Measurements from ENCODE around the gene UPF1.

Gene UPF1

GRCh38 chr19:18783958-18784785 is 47.6 kb upstream of the UPF1 start (continued):
- TF ChIP-seq, protein P1, sequence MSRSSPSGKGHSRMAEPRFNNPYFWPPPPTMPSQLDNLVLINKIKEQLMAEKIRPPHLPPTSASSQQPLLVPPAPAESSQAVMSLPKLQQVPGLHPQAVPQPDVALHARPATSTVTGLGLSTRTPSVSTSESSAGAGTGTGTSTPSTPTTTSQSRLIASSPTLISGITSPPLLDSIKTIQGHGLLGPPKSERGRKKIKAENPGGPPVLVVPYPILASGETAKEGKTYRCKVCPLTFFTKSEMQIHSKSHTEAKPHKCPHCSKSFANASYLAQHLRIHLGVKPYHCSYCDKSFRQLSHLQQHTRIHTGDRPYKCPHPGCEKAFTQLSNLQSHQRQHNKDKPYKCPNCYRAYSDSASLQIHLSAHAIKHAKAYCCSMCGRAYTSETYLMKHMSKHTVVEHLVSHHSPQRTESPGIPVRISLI (tag by site-specific recombination; IDR thresholded peaks at IDR 0.05) = no peak
- TF ChIP-seq, protein P2, sequence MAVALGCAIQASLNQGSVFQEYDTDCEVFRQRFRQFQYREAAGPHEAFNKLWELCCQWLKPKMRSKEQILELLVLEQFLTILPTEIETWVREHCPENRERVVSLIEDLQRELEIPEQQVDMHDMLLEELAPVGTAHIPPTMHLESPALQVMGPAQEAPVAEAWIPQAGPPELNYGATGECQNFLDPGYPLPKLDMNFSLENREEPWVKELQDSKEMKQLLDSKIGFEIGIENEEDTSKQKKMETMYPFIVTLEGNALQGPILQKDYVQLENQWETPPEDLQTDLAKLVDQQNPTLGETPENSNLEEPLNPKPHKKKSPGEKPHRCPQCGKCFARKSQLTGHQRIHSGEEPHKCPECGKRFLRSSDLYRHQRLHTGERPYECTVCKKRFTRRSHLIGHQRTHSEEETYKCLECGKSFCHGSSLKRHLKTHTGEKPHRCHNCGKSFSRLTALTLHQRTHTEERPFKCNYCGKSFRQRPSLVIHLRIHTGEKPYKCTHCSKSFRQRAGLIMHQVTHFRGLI (tag by site-specific recombination; IDR thresholded peaks at IDR 0.05) = no peak

GRCh38 chr19:18784786-18785120 is 47.0 kb upstream of the UPF1 start:
- H3K9me3 ChIP-seq (ENCODE audit: control insufficient read depth, insufficient read depth, low read depth, low read length) = no peaks in the 10 kb centered on the region
- TF ChIP-seq, protein P3, sequence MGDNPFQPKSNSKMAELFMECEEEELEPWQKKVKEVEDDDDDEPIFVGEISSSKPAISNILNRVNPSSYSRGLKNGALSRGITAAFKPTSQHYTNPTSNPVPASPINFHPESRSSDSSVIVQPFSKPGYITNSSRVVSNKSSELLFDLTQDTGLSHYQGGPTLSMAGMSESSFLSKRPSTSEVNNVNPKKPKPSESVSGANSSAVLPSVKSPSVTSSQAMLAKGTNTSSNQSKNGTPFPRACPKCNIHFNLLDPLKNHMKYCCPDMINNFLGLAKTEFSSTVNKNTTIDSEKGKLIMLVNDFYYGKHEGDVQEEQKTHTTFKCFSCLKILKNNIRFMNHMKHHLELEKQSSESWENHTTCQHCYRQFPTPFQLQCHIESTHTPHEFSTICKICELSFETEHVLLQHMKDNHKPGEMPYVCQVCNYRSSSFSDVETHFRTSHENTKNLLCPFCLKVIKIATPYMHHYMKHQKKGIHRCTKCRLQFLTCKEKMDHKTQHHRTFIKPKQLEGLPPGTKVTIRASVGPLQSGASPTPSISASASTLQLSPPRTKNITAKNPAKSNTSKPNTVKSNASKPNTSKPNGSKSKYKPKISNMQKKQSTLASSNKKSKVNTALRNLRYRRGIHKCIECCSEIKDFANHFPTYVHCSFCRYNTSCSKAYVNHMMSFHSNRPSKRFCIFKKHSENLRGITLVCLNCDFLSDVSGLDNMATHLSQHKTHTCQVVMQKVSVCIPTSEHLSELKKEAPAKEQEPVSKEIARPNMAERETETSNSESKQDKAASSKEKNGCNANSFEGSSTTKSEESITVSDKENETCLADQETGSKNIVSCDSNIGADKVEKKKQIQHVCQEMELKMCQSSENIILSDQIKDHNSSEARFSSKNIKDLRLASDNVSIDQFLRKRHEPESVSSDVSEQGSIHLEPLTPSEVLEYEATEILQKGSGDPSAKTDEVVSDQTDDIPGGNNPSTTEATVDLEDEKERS (tag by site-specific recombination; IDR thresholded peaks at IDR 0.05) = no peak
- TF ChIP-seq ZNF707 (tag by site-specific recombination; IDR thresholded peaks at IDR 0.05) (no peak), ZNF530 (tag by site-specific recombination; IDR thresholded peaks at IDR 0.05; ENCODE audit: low read depth) (no peak), ZNF645 (tag by site-specific recombination; IDR thresholded peaks at IDR 0.05) (no peak), ZNF776 (tag by site-specific recombination; IDR thresholded peaks at IDR 0.05; ENCODE audit: borderline replicate concordance) (no peak), ZNF112 (tag by site-specific recombination; IDR thresholded peaks at IDR 0.05) (no peak), ZNF169 (tag by site-specific recombination; IDR thresholded peaks at IDR 0.05) (no peak), ZNF423 (tag by site-specific recombination; IDR thresholded peaks at IDR 0.05) (no peak), ZNF792 (tag by site-specific recombination; IDR thresholded peaks at IDR 0.05) (no peak), ZNF701 (tag by site-specific recombination; IDR thresholded peaks at IDR 0.05) (no peak), ZNF350 (tag by site-specific recombination; IDR thresholded peaks at IDR 0.05) (no peak)
- TF ChIP-seq, protein P4, sequence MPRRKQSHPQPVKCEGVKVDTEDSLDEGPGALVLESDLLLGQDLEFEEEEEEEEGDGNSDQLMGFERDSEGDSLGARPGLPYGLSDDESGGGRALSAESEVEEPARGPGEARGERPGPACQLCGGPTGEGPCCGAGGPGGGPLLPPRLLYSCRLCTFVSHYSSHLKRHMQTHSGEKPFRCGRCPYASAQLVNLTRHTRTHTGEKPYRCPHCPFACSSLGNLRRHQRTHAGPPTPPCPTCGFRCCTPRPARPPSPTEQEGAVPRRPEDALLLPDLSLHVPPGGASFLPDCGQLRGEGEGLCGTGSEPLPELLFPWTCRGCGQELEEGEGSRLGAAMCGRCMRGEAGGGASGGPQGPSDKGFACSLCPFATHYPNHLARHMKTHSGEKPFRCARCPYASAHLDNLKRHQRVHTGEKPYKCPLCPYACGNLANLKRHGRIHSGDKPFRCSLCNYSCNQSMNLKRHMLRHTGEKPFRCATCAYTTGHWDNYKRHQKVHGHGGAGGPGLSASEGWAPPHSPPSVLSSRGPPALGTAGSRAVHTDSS (tag by site-specific recombination; IDR thresholded peaks at IDR 0.05) = no peak
- TF ChIP-seq, protein P5, sequence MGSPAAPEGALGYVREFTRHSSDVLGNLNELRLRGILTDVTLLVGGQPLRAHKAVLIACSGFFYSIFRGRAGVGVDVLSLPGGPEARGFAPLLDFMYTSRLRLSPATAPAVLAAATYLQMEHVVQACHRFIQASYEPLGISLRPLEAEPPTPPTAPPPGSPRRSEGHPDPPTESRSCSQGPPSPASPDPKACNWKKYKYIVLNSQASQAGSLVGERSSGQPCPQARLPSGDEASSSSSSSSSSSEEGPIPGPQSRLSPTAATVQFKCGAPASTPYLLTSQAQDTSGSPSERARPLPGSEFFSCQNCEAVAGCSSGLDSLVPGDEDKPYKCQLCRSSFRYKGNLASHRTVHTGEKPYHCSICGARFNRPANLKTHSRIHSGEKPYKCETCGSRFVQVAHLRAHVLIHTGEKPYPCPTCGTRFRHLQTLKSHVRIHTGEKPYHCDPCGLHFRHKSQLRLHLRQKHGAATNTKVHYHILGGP (tag by site-specific recombination; IDR thresholded peaks at IDR 0.05) = no peak
- TF ChIP-seq, protein P6, sequence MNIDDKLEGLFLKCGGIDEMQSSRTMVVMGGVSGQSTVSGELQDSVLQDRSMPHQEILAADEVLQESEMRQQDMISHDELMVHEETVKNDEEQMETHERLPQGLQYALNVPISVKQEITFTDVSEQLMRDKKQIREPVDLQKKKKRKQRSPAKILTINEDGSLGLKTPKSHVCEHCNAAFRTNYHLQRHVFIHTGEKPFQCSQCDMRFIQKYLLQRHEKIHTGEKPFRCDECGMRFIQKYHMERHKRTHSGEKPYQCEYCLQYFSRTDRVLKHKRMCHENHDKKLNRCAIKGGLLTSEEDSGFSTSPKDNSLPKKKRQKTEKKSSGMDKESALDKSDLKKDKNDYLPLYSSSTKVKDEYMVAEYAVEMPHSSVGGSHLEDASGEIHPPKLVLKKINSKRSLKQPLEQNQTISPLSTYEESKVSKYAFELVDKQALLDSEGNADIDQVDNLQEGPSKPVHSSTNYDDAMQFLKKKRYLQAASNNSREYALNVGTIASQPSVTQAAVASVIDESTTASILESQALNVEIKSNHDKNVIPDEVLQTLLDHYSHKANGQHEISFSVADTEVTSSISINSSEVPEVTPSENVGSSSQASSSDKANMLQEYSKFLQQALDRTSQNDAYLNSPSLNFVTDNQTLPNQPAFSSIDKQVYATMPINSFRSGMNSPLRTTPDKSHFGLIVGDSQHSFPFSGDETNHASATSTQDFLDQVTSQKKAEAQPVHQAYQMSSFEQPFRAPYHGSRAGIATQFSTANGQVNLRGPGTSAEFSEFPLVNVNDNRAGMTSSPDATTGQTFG (tag by site-specific recombination; IDR thresholded peaks at IDR 0.05; ENCODE audit: borderline replicate concordance) = no peak
- ChIA-PET POLR2A (no interaction called here), CTCF (interaction anchor here (1.0 kb wide), 1 partner anchor 62 kb away, joined by 3 read pairs; no protein-coding TSS in a partner anchor)
- no peaks in the 10 kb centered on the region for H3K36me3 ChIP-seq (ENCODE audit: control insufficient read depth in 2 of 2, insufficient read depth in 1 of 2, low read length in 2 of 2)
- H3K27ac ChIP-seq (ENCODE audit: extremely low read depth, low read depth, low read length) = no peak overlapping the region
- no peak overlapping the region for H3K4me3 ChIP-seq (ENCODE audit: low read depth, low read length)
- peaks cover 4% of the 10 kb centered on the region for H3K4me1 ChIP-seq (ENCODE audit: control insufficient read depth, insufficient read depth, low read length)

All from HEK293 (cell line).